ENCODE measurements around the gene ABHD5.

Gene ABHD5

GRCh38 chr3:43755516-43756200 is 64.9 kb downstream of the ABHD5 start:
- no peak for DNase-seq (ENCODE audit: low spot score)

DNA sequence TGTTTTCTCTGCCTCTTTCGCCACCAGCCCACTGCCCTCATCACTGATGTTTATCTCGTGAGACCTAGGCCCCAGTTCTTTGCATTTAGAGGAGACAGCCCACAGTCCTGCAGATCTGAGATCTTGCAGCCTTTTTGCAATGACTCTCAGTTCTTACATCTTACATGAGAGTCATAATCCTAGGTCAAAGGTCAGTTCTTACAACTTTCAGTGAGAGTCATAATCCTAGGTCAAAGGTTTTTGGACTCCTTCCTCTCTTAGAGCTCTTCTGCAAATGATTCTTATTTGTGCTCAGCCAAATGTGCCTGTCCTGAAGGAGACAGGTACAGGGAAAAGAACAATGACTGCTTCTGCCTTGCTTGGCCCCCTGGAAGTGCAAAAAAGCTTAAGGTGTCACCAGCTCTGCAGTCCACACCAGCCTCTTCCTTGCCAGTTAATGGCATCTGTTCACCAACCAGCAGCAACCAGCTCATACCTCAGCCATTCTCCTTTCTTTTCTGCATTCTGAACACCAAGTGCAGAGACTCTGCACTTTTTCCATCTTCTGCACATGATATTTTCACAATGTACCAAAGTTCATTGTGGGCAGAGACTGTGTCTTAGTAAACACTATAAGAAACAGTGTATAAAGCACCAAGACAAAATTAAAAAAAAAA is 67.1 kb downstream of the ABHD5 start:
- DNase-seq (ENCODE audit: low spot score), result no peak

DNA sequence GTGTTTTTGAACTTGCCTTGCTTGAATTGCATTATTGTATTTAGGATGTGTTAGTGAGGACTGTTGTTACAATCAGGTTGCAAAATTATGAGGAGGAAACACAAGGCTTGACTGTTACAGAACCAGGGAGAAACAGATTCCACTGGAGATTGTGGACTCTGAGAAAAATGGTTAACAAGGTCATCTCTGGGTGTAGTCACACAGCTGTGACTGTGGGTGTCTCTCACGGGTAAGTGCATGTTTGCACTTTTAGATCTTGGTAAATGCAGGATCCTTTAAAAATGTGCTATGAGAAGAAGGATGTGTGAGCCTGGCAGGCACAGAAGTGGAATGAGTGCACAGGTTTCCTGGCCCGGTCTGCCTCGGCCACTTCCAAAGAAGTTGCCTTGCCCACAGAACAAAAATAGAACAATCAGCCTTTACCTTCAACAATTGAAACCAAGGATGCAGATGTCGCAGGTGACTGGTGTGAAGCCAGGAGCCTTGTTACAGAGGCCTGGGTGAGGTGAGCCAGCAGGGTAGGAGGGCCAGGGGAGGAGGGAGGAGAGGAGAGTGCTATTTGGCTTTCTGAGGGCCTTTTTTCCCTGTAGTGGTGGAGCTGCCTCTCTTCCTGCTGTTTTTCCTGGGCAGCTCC is 68.0 kb downstream of the ABHD5 start:
- DNase-seq (ENCODE audit: low spot score), result no peak

DNA sequence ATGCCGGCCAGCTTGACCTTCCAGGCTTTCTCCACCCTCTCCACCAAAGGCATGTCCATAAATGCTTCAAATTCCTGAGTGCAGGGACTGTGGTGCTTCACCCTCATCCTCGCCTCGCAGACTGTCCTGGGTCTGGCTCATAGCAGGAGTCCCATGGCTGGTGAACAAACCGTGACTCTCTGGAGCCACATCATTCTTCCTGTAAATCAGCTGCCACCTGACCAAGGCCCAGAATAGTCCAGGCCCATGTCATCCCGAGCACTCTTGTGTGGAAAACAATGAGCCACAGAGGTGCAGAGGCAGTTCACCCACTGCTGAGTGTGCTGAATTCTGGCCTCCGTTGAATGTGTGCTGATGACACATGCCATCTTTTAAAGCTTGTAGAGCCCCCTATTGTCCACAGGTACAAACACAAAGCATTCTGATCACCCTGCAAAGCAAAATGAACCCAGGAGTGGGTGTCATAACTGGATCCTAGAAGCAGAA is 68.6 kb downstream of the ABHD5 start:
- DNase-seq (ENCODE audit: low spot score), result no peak

GRCh38 chr3:43759938-43760337 is 69.2 kb downstream of the ABHD5 start:
- DNase-seq (ENCODE audit: low spot score), result no peak

- DNase-seq (ENCODE audit: low spot score), result no peak
Observed at GRCh38 chr3:43760938-43761337, 70.2 kb downstream of the ABHD5 start.

DNA sequence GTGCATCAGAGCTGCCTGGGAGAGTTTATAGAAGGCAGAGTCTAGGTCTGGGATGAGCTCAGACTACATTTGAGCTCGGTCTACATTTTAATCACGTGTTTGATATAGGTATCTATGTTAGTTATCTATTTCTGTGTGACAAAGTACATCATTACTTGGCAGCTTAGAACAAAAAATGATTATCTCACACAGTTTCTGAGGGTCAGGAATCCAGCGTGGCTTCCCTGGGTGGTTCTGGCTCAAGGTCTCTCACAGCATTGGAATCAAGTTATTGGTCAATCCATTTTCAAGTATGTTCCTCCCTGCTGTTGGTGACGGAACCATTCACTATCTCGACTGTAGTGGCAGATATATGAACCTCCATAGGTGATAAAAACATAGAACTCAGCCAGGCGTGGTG is 71.7 kb downstream of the ABHD5 start:
- DNase-seq (ENCODE audit: low spot score), result no peak

DNA sequence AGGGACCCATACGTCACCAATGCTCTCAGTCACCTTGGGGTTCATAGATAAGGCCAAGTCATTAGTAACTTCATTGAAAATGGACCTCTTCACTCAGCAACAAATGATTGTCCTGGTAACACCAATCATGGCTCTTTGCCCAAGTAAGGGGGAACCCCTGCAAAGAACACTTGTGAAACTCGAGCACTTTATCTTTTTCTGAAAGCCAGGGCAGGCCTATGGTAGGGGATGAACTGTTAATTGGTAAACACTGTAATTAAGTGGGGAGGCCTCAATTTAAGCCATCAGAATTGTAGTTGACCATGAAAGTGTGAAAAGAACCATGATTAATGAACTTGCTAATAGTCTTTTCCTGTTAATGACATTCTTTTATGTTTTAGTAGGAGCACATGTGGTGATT is 73.3 kb downstream of the ABHD5 start:
- no peak for DNase-seq (ENCODE audit: low spot score)

GRCh38 chr3:43764471-43764870 is 73.7 kb downstream of the ABHD5 start:
- no peak for DNase-seq (ENCODE audit: low spot score)

DNA sequence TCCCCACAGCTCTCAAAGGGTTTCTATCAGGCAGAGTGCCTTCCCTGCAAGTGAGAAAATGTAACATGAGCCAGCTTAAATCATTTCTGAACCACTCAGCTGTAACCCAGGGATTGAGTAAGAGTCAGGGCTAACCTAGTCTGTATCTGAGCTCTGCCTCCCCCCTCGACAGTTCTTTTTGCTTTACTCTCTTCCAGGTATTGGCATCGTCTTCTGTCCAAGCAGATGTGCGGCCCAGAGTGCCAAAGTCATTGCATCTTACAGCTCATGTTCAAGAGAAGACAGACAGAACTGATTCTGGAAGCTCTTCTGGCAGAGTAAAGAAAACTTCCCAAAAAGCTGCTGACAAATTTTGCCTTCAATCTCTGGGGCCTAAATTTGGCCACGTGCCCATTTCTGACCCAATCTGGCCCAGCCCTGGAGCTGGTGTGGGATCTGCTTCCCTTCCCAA is 74.8 kb downstream of the ABHD5 start:
- no peak for DNase-seq (ENCODE audit: low spot score)

DNA sequence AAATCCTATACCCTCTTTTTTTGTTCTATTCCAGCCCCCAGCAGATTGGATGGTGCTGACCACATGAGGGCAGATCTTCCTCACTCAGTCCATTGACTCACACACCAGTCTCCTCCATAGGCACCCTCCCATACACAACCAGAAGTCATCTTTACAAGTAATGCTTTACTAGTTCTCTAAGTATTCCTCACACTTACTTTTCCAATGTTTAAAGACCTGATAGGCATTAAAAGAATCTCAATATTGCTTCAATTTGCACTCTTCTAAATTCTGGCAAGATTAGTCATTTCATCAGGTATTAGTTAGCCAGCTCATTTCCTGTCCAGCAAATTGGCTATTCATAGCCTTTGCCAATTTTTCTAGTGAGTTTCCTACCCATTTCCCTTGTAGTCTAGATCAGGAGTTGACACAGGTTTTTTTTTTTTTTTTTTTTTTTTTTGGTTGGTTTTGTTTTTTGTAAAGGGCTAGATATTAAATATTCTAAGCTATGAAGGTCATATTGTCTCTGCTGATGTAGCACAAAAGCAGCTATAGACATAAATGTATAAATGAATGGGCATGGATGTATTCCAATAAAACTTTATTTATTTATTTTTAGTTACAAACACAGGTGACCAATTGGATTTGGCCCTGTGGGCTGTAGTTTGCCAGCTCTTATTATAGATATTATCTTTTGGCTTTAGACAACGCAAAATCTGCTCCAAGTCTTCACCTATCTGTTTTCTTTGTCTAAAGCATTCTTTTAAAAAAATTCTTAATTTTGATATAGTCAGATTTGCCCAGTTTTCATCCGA is 76.1 kb downstream of the ABHD5 start:
- no peak for DNase-seq (ENCODE audit: low spot score)

DNA sequence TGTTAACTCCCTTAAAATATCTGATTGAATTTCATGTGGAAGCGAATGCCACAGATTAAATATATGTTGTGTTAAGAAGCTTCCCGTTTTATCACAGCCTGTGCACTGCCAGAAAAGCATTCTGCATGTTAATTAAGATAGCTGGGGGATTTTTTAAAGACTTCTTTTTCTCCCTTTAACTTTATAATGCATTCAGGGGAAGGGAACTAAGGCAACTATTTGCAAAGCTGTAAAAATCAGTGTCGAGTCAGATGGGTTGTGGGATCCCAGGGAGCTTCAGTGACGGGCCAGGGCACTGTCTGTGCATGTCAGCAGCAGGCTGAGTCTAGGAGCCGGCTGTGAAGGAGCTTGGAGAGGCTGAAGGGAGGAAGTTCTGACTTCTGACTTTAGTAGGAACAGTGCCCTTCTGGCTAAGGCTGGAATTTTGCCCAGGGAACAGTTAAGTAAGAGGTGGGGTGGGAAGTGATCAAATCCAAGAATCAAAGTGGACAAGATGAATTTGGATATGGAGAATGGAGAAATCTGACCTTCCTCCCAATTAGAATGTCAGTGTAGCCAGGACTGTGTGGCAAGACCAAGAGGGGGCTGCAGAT is 77.7 kb downstream of the ABHD5 start:
- no peak for DNase-seq (ENCODE audit: low spot score)

GRCh38 chr3:43769097-43769884 is 78.6 kb downstream of the ABHD5 start:
- DNase-seq (ENCODE audit: low spot score), result peak; percentile 93

DNA sequence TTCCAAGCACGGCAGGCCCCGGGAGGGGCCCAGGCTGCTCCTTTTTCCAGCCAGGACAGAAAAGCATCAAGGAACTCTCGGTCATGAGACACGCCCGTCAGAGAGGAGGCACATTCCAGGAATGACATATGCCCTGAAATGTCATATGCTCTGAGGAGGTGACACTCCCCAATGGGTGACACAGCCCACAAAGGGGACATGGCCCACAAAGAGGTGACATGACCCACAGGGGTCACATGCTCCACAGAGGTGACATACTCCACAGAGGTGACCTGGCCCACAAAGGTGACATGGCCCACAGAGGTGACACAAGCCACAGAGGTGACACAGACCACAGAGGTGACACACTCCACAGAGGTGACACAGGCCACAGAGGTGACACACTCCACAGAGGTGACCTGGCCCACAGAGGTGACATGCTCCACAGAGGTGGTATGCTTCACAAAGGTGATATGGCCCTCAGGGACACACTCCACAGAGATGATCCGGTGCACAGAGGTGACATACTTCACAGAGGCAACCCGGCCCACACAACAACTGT is 79.2 kb downstream of the ABHD5 start:
- no peak for DNase-seq (ENCODE audit: low spot score)

- no peak for DNase-seq (ENCODE audit: low spot score)
Observed at GRCh38 chr3:43770426-43771103, 79.8 kb downstream of the ABHD5 start.

- no peak for DNase-seq (ENCODE audit: low spot score)
Observed at GRCh38 chr3:43771610-43772009, 80.9 kb downstream of the ABHD5 start.

- no peak for DNase-seq (ENCODE audit: low spot score)
Observed at GRCh38 chr3:43773273-43774094, 82.7 kb downstream of the ABHD5 start.

- DNase-seq (ENCODE audit: low spot score), result no peak
Observed at GRCh38 chr3:43774799-43775198, 84.1 kb downstream of the ABHD5 start.

GRCh38 chr3:43776101-43776500 is 85.4 kb downstream of the ABHD5 start:
- DNase-seq (ENCODE audit: low spot score), result no peak
